PC-9 (cell line): ENCODE results near the gene FAM185A.
"Not testable (repeated sequence)": the region's sequence is repeated elsewhere in the genome, so short reads cannot be mapped to it uniquely, and the experiment has no call there.

ENCODE experiments used
- EZH2 ChIP-seq: fragments of 200-600 bp; sonication (generic); IDR thresholded peaks from 2 replicates; pipeline ENCODE4 v1.8.0; 2017; ENCODE audit warnings: antibody characterized with exemption, low read depth
- TF ChIP-seq, protein P1 (sequence below): fragments of 200-600 bp; sonication (generic); conservative IDR thresholded peaks from 2 replicates; pipeline ENCODE4 v1.6.1; 2017; ENCODE audit warnings: mixed run types, antibody characterized with exemption, mild to moderate bottlenecking, moderate library complexity

DNA sequence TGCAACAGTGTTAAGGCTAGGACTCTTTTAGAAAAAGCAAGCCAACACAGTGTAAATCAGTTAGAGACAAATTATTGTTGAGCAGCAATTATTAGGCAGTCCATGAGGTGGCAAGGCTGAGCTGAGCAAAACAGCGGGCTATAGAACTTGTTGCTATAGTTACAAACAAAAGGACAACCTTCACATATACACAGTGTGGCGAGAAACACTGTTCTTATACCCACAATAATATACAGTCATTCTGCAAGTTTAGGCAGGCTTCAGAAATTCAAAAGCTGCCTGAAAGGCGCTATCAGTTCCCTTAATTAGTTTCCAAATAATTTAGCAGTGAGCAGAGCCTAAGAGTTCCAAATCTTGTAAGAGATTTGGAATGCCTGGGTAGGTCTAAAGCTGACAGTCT, 33.1 kb upstream of the FAM185A start:
- TF ChIP-seq, protein P1, sequence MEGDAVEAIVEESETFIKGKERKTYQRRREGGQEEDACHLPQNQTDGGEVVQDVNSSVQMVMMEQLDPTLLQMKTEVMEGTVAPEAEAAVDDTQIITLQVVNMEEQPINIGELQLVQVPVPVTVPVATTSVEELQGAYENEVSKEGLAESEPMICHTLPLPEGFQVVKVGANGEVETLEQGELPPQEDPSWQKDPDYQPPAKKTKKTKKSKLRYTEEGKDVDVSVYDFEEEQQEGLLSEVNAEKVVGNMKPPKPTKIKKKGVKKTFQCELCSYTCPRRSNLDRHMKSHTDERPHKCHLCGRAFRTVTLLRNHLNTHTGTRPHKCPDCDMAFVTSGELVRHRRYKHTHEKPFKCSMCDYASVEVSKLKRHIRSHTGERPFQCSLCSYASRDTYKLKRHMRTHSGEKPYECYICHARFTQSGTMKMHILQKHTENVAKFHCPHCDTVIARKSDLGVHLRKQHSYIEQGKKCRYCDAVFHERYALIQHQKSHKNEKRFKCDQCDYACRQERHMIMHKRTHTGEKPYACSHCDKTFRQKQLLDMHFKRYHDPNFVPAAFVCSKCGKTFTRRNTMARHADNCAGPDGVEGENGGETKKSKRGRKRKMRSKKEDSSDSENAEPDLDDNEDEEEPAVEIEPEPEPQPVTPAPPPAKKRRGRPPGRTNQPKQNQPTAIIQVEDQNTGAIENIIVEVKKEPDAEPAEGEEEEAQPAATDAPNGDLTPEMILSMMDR, result not testable (repeated sequence)
- not testable (repeated sequence) for TF ChIP-seq EZH2
